ENCODE measurements around the gene TBC1D14. TPM values are rescaled to one million over a fixed set of nuclear protein-coding genes. Genes with fewer than 3 reads are reported as not detected.

Gene TBC1D14
- total RNA-seq, 1 donor from 2014 or later = 43.3 TPM

DNA sequence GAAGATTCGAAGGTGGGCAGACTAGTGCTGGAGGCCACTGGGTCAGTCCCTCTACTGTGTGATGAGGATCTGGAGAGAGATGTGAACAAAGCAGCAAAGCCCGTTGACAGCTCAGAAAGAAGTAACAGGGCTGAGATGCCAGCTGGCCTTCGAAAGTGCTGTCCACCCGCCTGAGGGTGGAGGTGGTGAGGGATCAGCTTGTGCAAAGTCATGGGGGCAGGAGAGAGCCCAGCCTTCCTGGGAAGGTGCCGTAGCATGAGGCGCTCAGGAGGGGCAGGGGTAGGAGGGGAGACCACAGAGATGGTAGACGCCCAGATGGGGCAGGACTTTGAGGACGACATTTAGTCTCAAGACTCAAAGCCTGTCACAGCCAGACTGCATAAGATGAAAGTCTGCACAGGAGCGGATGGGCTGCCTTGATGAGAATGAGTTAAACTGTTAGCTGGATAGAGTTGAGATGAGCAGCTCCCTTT, 19.7 kb downstream of the TBC1D14 start:
- TF ChIP-seq, protein P1, sequence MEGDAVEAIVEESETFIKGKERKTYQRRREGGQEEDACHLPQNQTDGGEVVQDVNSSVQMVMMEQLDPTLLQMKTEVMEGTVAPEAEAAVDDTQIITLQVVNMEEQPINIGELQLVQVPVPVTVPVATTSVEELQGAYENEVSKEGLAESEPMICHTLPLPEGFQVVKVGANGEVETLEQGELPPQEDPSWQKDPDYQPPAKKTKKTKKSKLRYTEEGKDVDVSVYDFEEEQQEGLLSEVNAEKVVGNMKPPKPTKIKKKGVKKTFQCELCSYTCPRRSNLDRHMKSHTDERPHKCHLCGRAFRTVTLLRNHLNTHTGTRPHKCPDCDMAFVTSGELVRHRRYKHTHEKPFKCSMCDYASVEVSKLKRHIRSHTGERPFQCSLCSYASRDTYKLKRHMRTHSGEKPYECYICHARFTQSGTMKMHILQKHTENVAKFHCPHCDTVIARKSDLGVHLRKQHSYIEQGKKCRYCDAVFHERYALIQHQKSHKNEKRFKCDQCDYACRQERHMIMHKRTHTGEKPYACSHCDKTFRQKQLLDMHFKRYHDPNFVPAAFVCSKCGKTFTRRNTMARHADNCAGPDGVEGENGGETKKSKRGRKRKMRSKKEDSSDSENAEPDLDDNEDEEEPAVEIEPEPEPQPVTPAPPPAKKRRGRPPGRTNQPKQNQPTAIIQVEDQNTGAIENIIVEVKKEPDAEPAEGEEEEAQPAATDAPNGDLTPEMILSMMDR (conservative IDR thresholded peaks at IDR 0.05; ENCODE audit: low read depth, low read length) = no peak
- no peak for DNase-seq (ENCODE audit: low read depth)
- peak overlapping the region; percentile 7 for H3K4me3 ChIP-seq (ENCODE audit: low read depth, low read length)

DNA sequence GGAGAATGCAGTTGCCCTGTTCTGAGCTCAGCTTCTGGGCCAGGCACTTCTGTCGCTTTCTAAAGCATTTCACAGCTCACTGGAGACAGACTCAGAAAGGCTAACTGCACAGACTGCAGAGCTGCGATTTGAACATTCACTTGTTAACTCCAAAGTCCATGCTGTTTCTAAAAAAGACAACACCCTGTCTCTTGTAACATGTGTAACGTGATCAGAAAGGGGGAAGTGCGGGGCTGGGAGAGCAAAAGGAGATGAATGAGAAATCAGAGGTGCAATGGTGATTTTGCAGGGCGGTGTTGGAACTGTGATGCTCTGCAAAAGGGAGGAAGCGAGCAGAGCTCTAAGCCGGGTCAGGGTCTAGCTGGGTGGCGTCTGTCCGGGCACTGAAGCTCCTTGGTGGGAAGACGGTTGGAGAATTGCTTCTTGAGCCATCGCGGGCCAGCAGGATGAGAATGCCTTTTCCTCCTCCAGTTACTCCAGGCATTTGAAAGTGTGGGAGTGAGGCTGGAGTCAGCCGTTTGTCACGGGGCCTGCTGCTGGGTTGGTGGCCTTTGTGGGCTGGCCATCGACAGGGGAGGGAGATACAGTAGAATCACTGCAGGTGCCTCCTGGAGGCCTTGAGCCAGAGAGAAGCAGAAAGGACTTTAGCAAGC, 20.3 kb downstream of the TBC1D14 start:
- TF ChIP-seq, protein P1 (conservative IDR thresholded peaks at IDR 0.05; ENCODE audit: low read depth, low read length) = no peak
- H3K4me3 ChIP-seq (ENCODE audit: low read depth, low read length) = peak overlapping the region; percentile 18
- DNase-seq (ENCODE audit: low read depth) = no peak

DNA sequence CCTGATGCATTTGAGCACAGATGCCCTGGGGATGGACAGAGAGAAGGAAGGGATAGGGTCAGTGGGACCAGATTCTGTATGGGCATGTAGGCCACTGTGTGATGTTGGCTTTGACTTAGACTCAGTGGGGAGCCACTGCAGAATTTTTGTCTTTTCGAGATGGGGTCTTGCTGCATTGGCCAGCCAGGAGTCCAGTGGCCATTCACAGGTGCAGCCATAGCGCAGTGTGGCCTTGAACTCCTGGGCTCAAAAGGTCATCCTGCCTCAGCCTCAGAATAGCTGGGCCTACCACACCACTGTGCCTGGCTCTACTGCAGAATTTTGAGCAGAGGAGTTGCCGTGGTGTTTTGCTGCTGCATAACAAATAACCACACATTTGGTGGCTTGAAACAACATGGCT, 22.8 kb downstream of the TBC1D14 start:
- TF ChIP-seq, protein P1 (conservative IDR thresholded peaks at IDR 0.05; ENCODE audit: low read depth, low read length) = no peak
- H3K4me3 ChIP-seq (ENCODE audit: low read depth, low read length) = no peak overlapping the region
- DNase-seq (ENCODE audit: low read depth) = no peak

DNA sequence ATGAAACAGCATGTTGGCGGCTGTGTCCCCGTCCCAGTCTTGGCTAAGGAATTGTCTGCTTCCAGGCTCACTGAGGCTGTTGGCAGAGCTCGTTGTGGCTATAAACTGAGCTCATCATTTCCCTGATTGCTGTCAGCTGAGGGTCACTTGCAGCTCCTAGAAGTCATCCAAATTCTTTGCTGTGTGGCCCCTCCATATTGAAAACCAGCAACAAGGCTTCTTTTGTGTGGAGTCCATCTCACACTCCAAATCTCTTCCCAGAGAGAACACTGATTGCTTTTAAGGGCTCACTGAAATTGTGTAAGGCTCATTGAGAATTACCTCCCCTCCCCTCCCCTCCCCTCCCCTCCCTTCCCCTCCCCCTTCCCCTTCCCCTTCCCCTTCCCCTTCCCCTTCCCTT, 23.3 kb downstream of the TBC1D14 start:
- no peak for DNase-seq (ENCODE audit: low read depth)
- H3K4me3 ChIP-seq (ENCODE audit: low read depth, low read length) = no peak overlapping the region
- TF ChIP-seq, protein P1 (conservative IDR thresholded peaks at IDR 0.05; ENCODE audit: low read depth, low read length) = no peak

DNA sequence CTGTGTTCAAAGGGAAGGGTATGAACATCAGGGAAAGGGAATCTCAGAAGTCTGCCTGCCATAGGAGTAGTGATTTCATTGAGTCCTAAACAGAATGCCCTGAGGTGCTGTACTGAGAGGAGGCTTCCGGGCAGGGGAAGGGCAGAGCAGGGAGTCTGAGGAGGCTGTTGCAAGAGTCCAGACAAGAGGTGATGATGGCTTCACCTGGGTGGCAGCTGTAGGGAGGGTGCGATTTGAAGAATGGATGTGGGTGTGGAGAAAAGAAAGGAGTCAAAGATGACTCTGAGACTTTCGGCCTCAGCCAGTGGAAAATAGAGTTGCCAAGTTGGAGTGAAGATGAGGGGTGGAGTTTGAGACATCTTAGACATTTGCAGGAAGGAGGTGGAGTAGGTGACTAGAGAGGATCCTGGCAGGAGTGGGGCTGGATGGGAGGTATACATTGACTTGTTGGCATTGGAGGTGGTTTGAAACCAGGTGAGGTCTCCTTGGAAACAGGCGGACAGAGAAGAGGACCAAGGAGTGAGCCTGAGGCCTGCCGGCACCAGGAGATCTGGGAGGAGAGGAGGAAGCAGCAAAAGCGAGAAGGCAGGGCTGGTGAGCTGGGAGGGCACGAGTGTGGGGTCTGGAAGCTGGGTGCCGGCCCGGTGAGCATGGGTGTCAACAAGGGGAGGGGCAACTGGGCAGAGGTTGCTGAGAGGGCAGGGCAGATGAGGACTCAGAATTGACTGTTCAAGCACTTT, 24.2 kb downstream of the TBC1D14 start:
- H3K4me3 ChIP-seq (ENCODE audit: low read depth, low read length) = no peak overlapping the region
- TF ChIP-seq, protein P1 (conservative IDR thresholded peaks at IDR 0.05; ENCODE audit: low read depth, low read length) = no peak
- no peak for DNase-seq (ENCODE audit: low read depth)

DNA sequence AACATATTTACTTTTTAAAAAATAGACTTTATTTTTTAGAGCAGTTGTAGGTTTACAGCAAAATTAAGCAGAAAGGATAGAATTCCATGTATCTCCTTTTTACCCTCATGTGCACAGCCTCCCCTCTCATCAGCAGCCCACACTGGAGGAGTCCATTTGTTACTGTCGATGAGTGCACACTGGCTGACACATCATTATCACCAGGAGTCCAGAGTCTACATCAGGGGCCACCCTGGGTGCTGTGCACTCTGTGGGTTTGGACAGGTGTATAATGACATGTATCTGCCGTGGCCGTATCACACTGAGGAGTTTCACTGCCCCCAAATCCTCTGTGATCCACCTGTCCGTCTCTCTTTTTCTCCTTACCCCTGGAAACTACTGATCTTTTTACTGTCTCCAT, 26.3 kb downstream of the TBC1D14 start:
- TF ChIP-seq, protein P1 (conservative IDR thresholded peaks at IDR 0.05; ENCODE audit: low read depth, low read length) = no peak
- no peak for DNase-seq (ENCODE audit: low read depth)
- no peak overlapping the region for H3K4me3 ChIP-seq (ENCODE audit: low read depth, low read length)

Measured in epithelial cell of proximal tubule (primary cell).